GM18502 (cell line): ENCODE data around the gene LIN28B.
"Not testable (repeated sequence)": the region's sequence is repeated elsewhere in the genome, so short reads cannot be mapped to it uniquely, and the experiment has no call there.

ENCODE experiments used
- ATAC-seq: cut with Tn5 transposase; IDR thresholded peaks from one replicate; pipeline ENCODE4 v1.9.1; 2021; ENCODE audit warnings: mild to moderate bottlenecking; ENCODE audit not compliant: unreplicated experiment, poor library complexity

Gene LIN28B

DNA sequence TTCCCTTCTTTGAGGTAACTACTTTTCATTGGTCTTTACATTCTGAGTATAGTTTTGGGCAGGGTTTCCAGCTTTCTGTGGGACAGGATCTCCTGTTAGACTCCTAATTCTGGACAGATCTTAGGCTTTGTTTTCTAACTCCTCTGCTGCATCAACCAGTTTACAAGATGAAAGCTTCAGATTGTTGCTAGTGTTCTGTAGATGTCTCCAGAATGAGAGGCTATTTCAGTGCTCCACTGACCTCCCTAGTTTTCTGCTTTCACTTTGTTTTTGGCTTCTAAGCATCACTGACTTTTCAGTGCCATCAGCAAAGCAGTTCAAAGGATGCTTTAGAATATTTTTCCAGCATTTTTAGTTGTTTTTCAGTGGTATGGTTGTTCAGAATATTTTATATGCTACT lies 101.4 kb downstream of the LIN28B start:
- ATAC-seq = no peak

GRCh38 chr6:105058846-105059245 lies 101.9 kb downstream of the LIN28B start:
- no peak for ATAC-seq

DNA sequence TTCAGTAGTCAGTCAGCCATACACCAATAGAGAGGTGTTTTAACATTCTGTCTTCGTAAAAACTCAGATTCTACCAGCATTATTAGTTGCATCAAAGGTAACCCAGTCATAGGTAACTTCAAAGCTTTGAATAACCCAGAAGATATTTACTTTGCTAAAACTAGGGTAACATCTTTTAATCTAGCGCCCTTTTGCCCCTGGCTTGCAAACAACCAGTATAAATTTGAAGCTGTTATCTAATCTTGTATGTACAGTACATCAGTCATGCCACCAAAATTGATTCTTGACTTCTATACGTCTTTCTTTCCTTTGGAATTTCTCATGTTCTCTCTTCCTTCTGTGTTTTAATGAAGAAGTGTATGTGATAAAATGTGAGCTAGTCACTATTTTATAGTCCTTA lies 109.3 kb downstream of the LIN28B start:
- ATAC-seq = no peak

DNA sequence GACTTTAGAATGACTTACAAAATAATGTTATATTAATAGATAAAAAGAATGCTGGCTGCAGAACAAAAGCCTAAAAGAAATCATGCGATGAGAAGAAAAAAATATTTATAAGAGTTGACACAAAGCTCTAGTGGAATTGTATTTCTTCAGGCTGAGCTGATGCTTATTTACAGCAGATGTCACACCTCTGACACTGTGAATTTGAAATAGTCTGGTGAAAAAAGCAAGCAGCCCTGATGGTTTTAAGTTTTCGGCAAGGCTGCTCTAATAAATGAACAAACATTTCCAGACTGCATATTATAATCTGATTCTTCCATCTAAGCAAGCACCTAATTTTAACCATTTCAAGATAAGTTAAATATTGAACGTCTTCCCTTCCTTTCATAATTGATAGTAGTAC lies 109.9 kb downstream of the LIN28B start:
- ATAC-seq = no peak

- ATAC-seq = no peak
Measured at GRCh38 chr6:105067329-105067728, 110.4 kb downstream of the LIN28B start.

GRCh38 chr6:105068407-105068806 lies 111.5 kb downstream of the LIN28B start:
- ATAC-seq = no peak

DNA sequence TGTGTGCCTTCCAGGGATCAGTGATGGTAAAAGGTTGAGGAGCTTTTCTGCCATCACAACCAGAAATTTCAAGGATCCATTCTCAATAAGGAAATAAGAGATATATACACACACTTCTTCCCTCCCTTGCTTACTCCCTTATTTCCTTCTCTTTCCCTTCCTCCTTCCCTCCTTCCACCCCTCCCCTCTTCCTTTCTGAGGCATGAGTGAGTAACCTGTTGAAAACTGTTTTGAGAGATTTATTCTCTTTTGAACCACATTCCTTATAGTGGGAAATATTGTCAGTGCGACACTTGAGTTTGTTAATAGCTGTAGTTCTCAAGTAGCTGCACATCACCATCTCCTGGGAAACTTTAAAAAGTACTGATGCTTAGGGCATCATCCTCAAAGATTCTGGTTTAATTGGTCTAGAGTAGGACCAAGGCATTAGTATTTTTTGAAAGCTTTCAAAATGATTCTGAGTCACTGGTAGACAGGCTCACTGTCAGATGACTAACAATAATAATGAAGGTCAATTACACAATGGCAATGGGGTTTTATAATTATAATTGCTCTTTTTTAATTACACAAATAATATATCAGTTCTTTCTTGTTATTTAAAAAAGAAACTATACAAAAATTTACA lies 113.0 kb downstream of the LIN28B start:
- ATAC-seq = no peak

- no peak for ATAC-seq
Measured at GRCh38 chr6:105072798-105073199, 115.9 kb downstream of the LIN28B start.

DNA sequence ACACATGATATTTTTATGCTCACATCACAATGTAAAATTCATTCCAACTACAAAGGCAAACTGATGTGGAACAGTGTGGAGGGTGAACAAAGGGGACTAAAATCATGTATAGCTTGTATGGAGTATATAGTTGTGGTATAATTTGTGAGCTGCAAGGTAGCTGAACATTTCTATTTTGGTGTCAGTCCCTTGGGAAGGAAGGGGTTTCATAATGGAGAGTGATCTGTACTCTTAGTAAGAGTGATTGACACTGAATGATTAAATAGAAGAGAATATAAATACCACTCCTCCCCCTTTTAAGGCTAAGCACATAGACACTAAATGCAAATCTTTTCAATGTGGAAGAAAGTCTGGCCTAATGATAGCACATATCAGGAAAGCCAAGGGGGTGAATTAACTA lies 118.3 kb downstream of the LIN28B start:
- ATAC-seq = no peak

DNA sequence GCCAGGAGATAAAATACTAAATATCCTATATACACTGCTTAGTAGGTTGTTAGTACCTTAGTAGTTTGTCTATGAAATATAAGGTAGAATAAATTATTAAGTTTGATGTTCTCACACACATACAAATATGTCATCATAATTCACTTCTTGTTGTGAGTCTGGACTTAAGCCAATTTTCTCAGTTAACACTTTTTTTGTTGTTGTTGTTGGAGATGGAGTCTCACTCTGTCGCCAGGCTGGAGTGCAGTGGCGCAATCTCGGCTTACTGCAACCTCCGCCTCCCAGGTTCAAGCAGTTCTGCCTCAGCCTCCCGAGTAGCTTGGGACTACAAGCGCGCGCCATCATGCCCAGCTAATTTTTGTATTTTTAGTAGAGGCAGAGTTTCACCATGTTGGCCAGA lies 119.5 kb downstream of the LIN28B start:
- not testable (repeated sequence) for ATAC-seq

DNA sequence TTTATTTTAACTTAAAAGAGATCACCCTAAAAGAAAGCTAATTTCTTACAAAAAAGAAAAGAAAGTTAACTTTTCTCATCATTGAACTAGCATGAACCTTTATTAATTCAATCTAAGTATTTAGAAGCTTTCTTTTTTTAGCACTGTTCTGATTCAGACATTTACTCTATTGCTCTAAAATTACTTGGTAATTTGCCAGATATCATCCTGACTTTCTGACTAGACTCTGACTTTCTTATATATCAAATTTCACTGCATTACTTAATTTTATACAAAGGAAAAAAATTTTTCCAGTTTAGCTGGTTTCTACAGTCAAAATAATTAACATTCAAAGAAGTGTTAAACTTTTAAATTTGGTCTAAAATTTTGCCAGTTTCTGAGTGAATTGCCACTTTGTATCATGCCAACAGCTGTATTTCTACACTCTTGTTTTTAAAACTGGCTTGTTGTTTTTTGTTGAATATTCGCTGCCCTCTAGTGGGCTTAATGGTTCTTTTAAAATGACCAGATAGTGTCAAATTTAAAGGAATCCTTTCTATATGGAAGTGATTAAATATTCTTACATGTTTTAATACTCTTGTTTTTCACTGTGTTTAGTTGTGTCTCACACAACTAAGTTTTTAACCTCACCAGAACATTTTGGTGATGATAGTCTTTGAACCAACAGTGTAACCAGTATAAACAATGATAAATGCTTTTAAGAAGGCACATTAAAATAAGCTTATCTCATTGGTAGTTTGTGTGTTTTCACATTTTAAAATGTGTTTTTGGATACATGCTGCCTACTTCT lies 120.9 kb downstream of the LIN28B start:
- no peak for ATAC-seq

GRCh38 chr6:105078386-105078708 lies 121.4 kb downstream of the LIN28B start:
- no peak for ATAC-seq

- no peak for ATAC-seq
Measured at GRCh38 chr6:105080279-105080678, 123.4 kb downstream of the LIN28B start.

DNA sequence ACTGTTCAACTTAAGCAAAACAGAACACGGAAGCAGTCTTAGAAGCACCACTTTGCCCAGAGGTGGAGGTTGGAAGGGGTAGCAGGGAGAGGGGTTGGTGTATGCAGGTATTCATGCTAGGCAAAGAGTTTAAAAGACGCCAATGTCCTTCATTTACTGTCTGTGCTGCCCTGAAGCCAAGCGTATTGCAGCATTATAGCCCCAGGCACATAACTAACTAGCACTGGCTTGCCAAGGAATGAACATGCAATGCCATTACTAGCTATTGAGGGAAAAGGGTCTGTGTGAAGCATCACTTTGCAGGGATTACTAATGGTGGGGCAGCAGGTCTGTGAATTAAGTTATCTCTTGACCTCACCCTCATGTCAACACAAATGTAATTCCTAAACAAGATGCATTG lies 124.8 kb downstream of the LIN28B start:
- not testable (repeated sequence) for ATAC-seq

GRCh38 chr6:105087571-105088211 lies 130.8 kb downstream of the LIN28B start:
- ATAC-seq = peak; percentile 73

GRCh38 chr6:105091140-105091829 lies 134.4 kb downstream of the LIN28B start:
- no peak for ATAC-seq

DNA sequence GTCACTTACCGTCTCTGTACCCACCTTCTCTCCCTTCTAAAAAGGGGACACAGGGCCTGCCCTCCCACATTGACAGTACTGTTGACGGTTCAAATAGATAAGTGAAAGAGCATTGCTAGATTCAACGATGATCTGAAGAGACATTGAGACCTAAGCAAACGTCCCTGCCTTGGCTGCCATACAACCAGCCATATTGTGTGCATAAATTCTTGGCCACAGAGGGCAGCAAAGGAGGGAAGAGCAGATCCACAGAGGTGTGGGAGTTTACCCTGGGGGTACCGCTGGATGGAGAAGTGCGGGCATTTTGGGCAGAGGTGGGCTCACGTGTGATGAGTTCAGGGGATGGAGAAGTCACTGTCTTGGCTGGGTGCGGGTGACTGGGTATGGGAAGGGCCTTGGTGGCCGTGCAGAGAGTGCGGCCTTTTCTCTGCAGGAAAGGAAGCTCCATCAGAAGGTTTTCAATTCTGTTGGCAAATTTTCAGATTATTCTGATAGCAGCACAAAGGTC lies 137.3 kb downstream of the LIN28B start:
- no peak for ATAC-seq

- ATAC-seq = no peak
Measured at GRCh38 chr6:105095139-105095538, 138.2 kb downstream of the LIN28B start.

DNA sequence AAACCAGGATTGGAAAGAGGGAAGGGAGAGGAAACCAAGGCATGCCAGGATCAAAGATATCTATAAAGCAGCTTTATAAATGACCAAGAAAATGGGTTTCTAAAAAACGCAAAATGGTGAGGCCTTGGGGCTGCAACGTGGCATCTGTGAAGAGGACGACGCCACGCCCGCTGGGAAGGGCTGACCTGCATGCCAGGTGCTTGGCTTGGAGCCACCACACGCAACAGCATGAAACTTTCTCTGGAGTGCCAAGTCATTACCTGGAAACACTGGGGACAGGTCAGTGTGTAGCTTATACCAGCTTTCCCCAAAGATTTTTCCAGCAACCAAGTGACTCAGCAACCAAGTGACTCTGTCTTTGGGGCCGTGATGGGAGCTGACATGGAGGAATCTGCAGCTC lies 140.4 kb downstream of the LIN28B start:
- ATAC-seq = no peak

GRCh38 chr6:105099371-105099770 lies 142.5 kb downstream of the LIN28B start:
- ATAC-seq = no peak

DNA sequence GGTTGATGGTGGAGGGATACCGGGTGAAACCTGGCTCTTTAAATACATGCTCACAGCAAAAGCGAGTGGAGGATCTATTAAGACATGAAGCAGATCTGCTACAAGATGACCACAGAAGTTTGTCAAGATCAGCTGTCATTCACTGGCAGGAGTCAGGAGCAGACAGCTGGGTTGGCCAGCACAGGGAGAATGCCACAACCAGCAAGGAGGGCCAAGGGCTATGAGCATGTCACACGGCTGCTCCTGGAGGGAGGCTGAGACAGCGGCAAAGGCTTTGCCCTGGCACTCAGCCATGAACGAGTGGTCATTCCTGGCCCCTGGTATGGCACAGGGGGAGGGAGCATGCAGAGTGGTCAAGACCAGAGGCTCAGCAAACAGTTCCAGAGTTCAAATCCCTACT lies 145.3 kb downstream of the LIN28B start:
- ATAC-seq = no peak
